Astrocyte (in vitro differentiated cells and primary cell): Measurements from ENCODE around the gene TBX4.

Experiments used
- EZH2 ChIP-seq: IDR thresholded peaks from 2 replicates; pipeline ENCODE4 v1.6.1; 2012; ENCODE audit warnings: mild to moderate bottlenecking, low read length, inconsistent platforms; ENCODE audit not compliant: insufficient read depth
- TF ChIP-seq, protein P1 (sequence below): IDR thresholded peaks from 2 replicates; pipeline ENCODE4 v1.5.1; 2011; ENCODE audit warnings: low read depth, mild to moderate bottlenecking, inconsistent platforms, low read length, moderate library complexity; ENCODE audit not compliant: insufficient read depth

DNA sequence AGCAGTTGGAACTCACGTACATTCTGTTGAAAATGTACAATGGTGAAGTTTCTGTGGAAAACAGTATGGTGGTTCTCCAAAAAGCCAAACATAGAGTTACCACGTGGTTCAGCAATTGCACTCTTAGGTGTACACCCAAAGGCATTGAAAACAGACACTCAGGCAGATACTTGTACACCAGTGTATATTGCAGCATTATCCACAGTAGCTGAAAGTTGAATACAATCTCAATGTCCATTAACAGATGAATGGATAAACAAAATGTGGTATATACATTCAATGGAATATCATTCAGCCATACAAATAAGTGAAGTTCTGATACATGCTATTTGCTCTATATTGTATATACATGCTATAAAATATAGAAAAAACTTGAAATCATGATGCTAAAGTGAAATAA, 29.4 kb upstream of the TBX4 start:
- TF ChIP-seq, protein P1, sequence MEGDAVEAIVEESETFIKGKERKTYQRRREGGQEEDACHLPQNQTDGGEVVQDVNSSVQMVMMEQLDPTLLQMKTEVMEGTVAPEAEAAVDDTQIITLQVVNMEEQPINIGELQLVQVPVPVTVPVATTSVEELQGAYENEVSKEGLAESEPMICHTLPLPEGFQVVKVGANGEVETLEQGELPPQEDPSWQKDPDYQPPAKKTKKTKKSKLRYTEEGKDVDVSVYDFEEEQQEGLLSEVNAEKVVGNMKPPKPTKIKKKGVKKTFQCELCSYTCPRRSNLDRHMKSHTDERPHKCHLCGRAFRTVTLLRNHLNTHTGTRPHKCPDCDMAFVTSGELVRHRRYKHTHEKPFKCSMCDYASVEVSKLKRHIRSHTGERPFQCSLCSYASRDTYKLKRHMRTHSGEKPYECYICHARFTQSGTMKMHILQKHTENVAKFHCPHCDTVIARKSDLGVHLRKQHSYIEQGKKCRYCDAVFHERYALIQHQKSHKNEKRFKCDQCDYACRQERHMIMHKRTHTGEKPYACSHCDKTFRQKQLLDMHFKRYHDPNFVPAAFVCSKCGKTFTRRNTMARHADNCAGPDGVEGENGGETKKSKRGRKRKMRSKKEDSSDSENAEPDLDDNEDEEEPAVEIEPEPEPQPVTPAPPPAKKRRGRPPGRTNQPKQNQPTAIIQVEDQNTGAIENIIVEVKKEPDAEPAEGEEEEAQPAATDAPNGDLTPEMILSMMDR, result no peak
- no peak for TF ChIP-seq EZH2
